Tibial artery (tissue), 4 donors: ENCODE results near the gene LRRC72.

Experiments used
- DNase-seq, 2 donors: peaks; one replicate each; pipeline ENCODE4 v3.0.0-alpha.2; 2019
- H3K27ac ChIP-seq, 2 donors: fragments of 200-600 bp; sonication (generic) in 1 of 2; 1 replicate in 1 of 2; 2 replicates in 1 of 2; pipeline ENCODE4 v1.5.1; 2018 to 2019; ENCODE audit warnings: mild to moderate bottlenecking in 1 of 2
- H3K27me3 ChIP-seq, 2 donors: fragments of 200-600 bp; sonication (generic) in 1 of 2; one replicate each; pipeline versions ENCODE4 v1.5.1 to v1.6.0; 2016 to 2019
- H3K36me3 ChIP-seq, 3 donors: fragments of 200-600 bp; sonication (generic) in 2 of 3; one replicate each; pipeline ENCODE4 v1.5.1; 2016 to 2019; ENCODE audit warnings: mild to moderate bottlenecking in 2 of 3
- H3K4me1 ChIP-seq, 4 donors: fragments of 200-600 bp; sonication (generic) in 2 of 4; 1 replicate in 3 of 4; 2 replicates in 1 of 4; pipeline ENCODE4 v1.5.1; 2016 to 2019
- H3K4me3 ChIP-seq, 2 donors: fragments of 200-600 bp; sonication (generic) in 1 of 2; 1 replicate in 1 of 2; 2 replicates in 1 of 2; pipeline ENCODE4 v1.5.1; 2018 to 2019; ENCODE audit warnings: mild to moderate bottlenecking in 2 of 2
- H3K9me3 ChIP-seq, 3 donors: fragments of 200-600 bp; sonication (generic) in 1 of 3; one replicate each; pipeline ENCODE4 v1.5.1; 2016 to 2019
- intact Hi-C: fragments of 100-400 bp; cut with DNase I; formaldehyde crosslinking; loops from one replicate; pipeline ENCODE4 v1.15.0; 2023; ENCODE audit warnings: low total_unique reads
- TF ChIP-seq, protein P1 (sequence below), 2 experiments: fragments of 200-600 bp in 1 of 2; fragments of 450-650 bp in 1 of 2; IDR thresholded peaks; one replicate each; pipeline ENCODE4 v1.5.1; 2017 to 2019; ENCODE audit warnings: antibody characterized with exemption in 2 of 2, mild to moderate bottlenecking in 1 of 2, moderate library complexity in 1 of 2

LRRC72 gene

DNA sequence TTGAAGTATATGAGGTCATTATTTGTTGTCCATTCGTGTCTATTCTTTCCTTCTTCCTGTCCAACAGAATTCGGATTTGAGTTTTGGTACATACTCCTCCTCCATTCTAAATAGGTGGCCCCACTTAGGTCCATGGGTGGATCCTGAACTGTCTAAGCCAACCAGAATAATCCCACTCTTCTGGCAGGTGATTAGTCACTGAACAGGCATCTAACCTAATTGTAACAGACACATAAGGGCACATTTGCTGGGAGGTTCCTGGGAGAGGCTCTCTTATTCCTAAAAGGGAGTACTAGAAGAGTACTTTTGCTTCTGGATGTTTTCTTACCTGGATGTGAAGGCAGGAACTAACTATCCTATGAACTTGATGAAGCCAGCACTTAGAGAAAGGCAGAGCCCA is 16.8 kb downstream of the LRRC72 start:
- H3K9me3 ChIP-seq, result no peaks in the 10 kb centered on the region
- TF ChIP-seq, protein P1, sequence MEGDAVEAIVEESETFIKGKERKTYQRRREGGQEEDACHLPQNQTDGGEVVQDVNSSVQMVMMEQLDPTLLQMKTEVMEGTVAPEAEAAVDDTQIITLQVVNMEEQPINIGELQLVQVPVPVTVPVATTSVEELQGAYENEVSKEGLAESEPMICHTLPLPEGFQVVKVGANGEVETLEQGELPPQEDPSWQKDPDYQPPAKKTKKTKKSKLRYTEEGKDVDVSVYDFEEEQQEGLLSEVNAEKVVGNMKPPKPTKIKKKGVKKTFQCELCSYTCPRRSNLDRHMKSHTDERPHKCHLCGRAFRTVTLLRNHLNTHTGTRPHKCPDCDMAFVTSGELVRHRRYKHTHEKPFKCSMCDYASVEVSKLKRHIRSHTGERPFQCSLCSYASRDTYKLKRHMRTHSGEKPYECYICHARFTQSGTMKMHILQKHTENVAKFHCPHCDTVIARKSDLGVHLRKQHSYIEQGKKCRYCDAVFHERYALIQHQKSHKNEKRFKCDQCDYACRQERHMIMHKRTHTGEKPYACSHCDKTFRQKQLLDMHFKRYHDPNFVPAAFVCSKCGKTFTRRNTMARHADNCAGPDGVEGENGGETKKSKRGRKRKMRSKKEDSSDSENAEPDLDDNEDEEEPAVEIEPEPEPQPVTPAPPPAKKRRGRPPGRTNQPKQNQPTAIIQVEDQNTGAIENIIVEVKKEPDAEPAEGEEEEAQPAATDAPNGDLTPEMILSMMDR (IDR thresholded peaks at IDR 0.05), result no peak
- H3K4me3 ChIP-seq, result no peak overlapping the region
- no peak for DNase-seq
- intact Hi-C loops, result no loop called here
- no peaks in the 10 kb centered on the region for H3K36me3 ChIP-seq
- H3K27ac ChIP-seq, result no peak overlapping the region
- no peaks in the 10 kb centered on the region for H3K27me3 ChIP-seq
- H3K4me1 ChIP-seq, result no peaks in the 10 kb centered on the region

DNA sequence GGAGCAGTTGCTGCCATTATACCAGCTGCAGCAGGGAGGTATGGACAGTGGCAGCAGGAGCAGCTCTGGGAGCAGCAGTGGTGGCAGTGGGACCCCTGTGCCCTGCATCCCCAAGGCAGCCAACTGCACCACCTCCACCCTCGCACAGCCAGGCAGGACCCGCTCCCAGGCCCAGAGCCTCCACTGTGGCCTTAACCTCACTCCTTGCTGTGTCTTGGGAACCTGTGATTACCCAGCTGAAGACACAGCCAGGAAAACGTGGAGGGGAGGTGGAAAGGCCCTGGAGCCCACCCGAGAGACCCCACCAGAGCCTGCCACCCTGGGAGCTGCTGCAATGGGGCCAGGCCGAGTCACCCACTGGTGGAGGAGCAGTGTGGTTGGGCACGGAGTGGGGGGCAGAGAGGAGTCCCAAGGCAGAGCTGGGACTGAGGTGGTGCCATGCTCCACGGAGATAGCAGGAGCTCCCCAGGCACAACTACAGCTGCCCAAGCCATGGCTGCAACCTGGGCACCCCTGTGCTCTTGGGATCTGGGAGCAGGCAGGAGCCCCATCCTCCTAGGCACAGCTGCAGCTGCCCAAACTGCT is 20.4 kb downstream of the LRRC72 start:
- Histone ChIP-seq H3K27ac (no peak overlapping the region), H3K9me3 (no peaks in the 10 kb centered on the region), H3K4me3 (no peak overlapping the region), H3K27me3 (no peaks in the 10 kb centered on the region), H3K36me3 (no peaks in the 10 kb centered on the region), H3K4me1 (no peaks in the 10 kb centered on the region)
- intact Hi-C loops, result no loop called here
- no peak for DNase-seq
- TF ChIP-seq, protein P1 (IDR thresholded peaks at IDR 0.05), result no peak

DNA sequence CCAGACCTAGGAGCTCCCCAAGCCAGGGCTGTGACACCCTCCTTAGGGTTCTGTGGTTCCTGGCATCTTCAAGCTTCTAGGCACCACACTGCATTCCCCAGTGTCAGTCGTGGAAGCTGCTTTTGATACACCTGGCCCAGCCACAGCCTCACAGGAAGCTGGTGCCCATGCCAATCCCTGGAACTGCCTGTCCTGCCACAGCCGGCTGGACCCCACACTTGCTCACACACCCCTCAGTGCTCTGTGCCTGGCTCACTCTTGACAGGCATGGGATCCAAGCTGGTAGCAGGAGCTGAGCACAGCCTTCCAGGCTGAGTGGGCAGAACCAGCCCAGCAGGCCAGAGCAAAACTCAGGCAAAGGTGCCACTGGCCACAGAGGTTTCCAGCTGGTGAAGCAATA is 21.8 kb downstream of the LRRC72 start:
- no peak overlapping the region for H3K4me3 ChIP-seq
- TF ChIP-seq, protein P1 (IDR thresholded peaks at IDR 0.05), result no peak
- DNase-seq, result no peak
- H3K4me1 ChIP-seq, result no peaks in the 10 kb centered on the region
- intact Hi-C loops, result no loop called here
- H3K36me3 ChIP-seq, result no peaks in the 10 kb centered on the region
- no peak overlapping the region for H3K27ac ChIP-seq
- H3K9me3 ChIP-seq, result no peaks in the 10 kb centered on the region
- no peaks in the 10 kb centered on the region for H3K27me3 ChIP-seq

DNA sequence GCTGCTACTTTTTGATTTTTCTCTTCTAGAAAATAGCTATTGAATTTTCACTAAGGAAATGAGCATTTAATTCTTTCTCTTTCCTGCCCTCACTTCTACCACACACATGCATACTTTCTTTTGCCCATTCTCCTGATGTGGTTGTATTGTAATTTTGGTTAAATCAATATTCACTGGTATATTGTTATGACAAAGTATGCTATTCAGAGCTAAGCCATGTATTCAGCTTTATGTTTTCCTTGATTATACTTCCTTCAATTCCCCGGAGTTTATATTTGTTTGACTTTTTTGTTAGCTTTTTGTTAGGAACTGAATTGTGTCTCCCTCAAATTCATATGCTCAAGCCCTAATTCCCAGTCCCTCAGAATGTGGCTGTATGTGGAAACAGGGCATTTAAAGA is 24.0 kb downstream of the LRRC72 start:
- intact Hi-C loops, result no loop called here
- no peaks in the 10 kb centered on the region for H3K36me3 ChIP-seq
- no peak overlapping the region for H3K27ac ChIP-seq
- TF ChIP-seq, protein P1 (IDR thresholded peaks at IDR 0.05), result no peak
- no peaks in the 10 kb centered on the region for H3K4me1 ChIP-seq
- H3K4me3 ChIP-seq, result no peak overlapping the region
- no peaks in the 10 kb centered on the region for H3K9me3 ChIP-seq
- H3K27me3 ChIP-seq, result no peaks in the 10 kb centered on the region
- no peak for DNase-seq

DNA sequence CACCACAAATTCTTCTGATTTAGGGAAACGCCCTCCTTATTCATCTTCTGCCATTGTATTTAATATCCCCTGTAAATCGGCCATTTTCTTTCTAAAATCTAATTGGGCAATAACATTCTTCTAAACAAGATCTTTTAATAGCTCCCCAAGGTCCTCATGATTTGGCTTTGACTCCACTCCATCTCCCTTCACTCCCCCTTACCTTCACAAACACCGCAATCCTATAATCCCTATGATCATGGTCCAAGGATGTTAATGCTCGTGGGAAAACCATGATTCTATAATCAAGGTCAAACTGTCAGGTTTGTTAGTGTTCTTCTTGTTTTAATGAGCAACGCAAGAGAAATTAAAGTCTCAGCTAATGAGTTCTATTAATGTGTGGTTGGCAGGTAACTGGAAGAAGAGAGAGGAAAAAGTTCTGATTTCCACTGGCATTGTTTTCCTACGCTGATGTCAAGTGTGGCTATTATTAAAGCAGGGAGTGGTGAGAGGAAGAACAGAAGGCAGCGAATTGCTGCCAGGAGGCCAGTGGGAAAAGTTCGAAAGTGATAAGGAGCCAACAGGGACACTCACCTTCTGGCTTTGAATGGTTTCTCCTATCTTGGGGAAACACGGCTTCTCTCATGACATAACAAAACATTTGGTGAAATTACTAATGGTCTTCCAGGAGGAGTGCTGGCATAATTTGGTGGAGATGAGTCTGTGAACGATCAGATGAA is 28.1 kb downstream of the LRRC72 start:
- TF ChIP-seq, protein P1 (IDR thresholded peaks at IDR 0.05), result no peak
- no peak overlapping the region for H3K4me3 ChIP-seq
- H3K9me3 ChIP-seq, result no peaks in the 10 kb centered on the region
- H3K36me3 ChIP-seq, result no peaks in the 10 kb centered on the region
- intact Hi-C loops, result no loop called here
- no peak for DNase-seq
- H3K4me1 ChIP-seq, result no peaks in the 10 kb centered on the region
- H3K27me3 ChIP-seq, result no peaks in the 10 kb centered on the region
- H3K27ac ChIP-seq, result no peak overlapping the region
